ENCODE data around the gene COL10A1. TPM values are rescaled to one million over a fixed set of nuclear protein-coding genes. Genes with fewer than 3 reads are reported as not detected.

Gene COL10A1
- total and polyA plus RNA-seq, 7 donors, result not detected

- no peaks in the 10 kb centered on the region for H3K27me3 ChIP-seq
- H3K36me3 ChIP-seq, result no peaks in the 10 kb centered on the region
- 54 to 81% methylated on average over 5 of the region's 5 CpGs for WGBS, 2 donors
- H3K4me3 ChIP-seq, result no peak overlapping the region
- intact Hi-C loops (cut with DNase I), result no loop called here
- H3K9me3 ChIP-seq, result no peaks in the 10 kb centered on the region
- H3K4me1 ChIP-seq, result peaks cover 0 to 8% (median 0%) of the 10 kb centered on the region in 4 donors
- DNase-seq, result no peak
- no peak overlapping the region for H3K27ac ChIP-seq
- TF ChIP-seq POLR2AphosphoS5 (IDR thresholded peaks at IDR 0.05) (no peak), POLR2A (IDR thresholded peaks at IDR 0.05) (no peak), EP300 (IDR thresholded peaks at IDR 0.05) (no peak)
- TF ChIP-seq, protein P1, sequence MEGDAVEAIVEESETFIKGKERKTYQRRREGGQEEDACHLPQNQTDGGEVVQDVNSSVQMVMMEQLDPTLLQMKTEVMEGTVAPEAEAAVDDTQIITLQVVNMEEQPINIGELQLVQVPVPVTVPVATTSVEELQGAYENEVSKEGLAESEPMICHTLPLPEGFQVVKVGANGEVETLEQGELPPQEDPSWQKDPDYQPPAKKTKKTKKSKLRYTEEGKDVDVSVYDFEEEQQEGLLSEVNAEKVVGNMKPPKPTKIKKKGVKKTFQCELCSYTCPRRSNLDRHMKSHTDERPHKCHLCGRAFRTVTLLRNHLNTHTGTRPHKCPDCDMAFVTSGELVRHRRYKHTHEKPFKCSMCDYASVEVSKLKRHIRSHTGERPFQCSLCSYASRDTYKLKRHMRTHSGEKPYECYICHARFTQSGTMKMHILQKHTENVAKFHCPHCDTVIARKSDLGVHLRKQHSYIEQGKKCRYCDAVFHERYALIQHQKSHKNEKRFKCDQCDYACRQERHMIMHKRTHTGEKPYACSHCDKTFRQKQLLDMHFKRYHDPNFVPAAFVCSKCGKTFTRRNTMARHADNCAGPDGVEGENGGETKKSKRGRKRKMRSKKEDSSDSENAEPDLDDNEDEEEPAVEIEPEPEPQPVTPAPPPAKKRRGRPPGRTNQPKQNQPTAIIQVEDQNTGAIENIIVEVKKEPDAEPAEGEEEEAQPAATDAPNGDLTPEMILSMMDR (IDR thresholded peaks at IDR 0.05), result no peak
Measured at GRCh38 chr6:116083052-116083451, 42.9 kb downstream of the COL10A1 start.

GRCh38 chr6:116078945-116079344, 47.0 kb downstream of the COL10A1 start:
- H3K27ac ChIP-seq, result no peak overlapping the region
- intact Hi-C loops (cut with DNase I), result no loop called here
- no peak overlapping the region for H3K4me3 ChIP-seq
- TF ChIP-seq EP300 (IDR thresholded peaks at IDR 0.05), result no peak
- TF ChIP-seq, protein P1 (IDR thresholded peaks at IDR 0.05), result no peak
- TF ChIP-seq POLR2A (IDR thresholded peaks at IDR 0.05), result no peak
- TF ChIP-seq POLR2AphosphoS5 (IDR thresholded peaks at IDR 0.05), result no peak
- H3K36me3 ChIP-seq, result no peaks in the 10 kb centered on the region
- DNase-seq, result no peak
- H3K4me1 ChIP-seq, result no peaks in the 10 kb centered on the region
- H3K27me3 ChIP-seq, result no peaks in the 10 kb centered on the region
- no peaks in the 10 kb centered on the region for H3K9me3 ChIP-seq
- WGBS, 2 donors, result 97% methylated on average over 3 of the region's 3 CpGs

- H3K4me3 ChIP-seq, result no peak overlapping the region
- H3K4me1 ChIP-seq, result no peaks in the 10 kb centered on the region
- H3K9me3 ChIP-seq, result no peaks in the 10 kb centered on the region
- no peaks in the 10 kb centered on the region for H3K36me3 ChIP-seq
- 82 to 83% methylated on average over 3 of the region's 3 CpGs for WGBS, 2 donors
- DNase-seq, result no peak
- TF ChIP-seq POLR2A (IDR thresholded peaks at IDR 0.05) (no peak), EP300 (IDR thresholded peaks at IDR 0.05) (no peak)
- intact Hi-C loops (cut with DNase I), result no loop called here
- H3K27me3 ChIP-seq, result no peaks in the 10 kb centered on the region
- H3K27ac ChIP-seq, result no peak overlapping the region
Measured at GRCh38 chr6:116078522-116078921, 47.4 kb downstream of the COL10A1 start.

DNA sequence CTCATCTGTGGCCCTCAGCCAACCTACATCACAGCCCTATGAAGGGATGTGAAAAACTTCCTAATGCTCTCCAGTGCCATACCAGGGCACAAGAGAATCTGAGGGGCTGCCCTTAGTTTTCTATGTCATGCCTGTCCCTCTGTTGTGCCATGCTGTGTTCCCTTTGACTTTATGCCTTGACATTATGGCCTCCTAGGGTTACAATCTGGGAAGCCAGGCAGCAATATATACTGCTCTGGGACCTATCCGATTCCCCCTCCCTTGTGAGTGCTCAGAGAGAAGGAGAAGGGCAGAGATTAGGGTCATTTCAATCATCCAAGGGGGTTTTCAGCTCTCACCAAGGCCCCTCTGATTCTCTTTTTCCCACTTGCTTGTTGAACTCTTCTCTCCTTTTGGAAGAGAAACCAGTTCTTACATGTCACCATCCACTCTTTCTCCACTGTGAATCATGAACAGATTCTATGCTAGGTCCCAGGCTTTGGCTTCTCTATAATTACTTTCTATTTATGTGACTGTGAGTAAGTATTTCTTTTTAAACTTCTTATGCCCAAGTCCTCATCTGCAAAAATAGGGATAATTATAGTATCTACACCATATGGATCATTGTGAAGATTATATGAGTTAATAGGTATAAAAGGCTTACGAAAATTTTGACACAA, 51.1 kb downstream of the COL10A1 start:
- Histone ChIP-seq H3K9me3 (no peaks in the 10 kb centered on the region), H3K36me3 (no peaks in the 10 kb centered on the region), H3K27ac (no peak overlapping the region), H3K27me3 (no peaks in the 10 kb centered on the region), H3K4me1 (no peaks in the 10 kb centered on the region), H3K4me3 (no peak overlapping the region)
- intact Hi-C loops (cut with DNase I), result no loop called here
- 94 to 95% methylated on average over 2 of the region's 2 CpGs for WGBS, 2 donors
- TF ChIP-seq POLR2AphosphoS5 (IDR thresholded peaks at IDR 0.05), result no peak
- no peak for TF ChIP-seq POLR2A (IDR thresholded peaks at IDR 0.05)
- TF ChIP-seq, protein P1 (IDR thresholded peaks at IDR 0.05), result no peak
- no peak for TF ChIP-seq EP300 (IDR thresholded peaks at IDR 0.05)
- DNase-seq, result no peak

DNA sequence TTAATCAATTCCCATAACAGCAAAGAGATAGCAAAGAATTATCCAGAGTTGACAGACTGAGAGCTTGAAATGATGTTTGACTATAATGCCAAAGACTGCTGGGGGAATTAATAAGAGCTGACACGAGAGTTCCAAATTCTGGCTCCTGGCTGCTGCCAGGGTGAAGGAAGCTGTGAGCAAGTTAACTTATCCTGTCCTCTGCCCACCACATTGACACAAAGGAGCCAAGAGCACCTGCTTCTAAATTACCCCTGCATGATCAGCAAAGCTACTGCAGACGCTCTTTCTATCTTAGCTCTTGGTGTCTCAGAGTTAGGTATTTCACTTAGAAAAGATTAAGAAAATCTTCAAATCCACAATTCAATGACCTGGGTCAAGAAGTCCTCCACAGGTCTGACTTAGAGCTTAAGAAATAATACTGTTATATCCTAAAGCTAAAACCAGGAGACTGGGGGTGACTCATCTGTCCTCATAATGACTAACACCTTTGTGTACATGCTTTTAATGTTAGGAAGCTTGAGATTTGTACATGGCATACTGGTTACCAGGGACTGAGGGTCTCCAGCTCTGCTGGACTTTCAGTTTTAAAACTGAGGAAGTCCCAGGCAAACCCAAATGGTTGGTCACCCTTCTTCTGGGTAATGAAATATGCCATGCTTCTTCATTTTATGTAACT, 52.0 kb downstream of the COL10A1 start:
- H3K36me3 ChIP-seq, result no peaks in the 10 kb centered on the region
- no peaks in the 10 kb centered on the region for H3K4me1 ChIP-seq
- DNase-seq, result no peak
- no peaks in the 10 kb centered on the region for H3K27me3 ChIP-seq
- no peak overlapping the region for H3K4me3 ChIP-seq
- no peak overlapping the region for H3K27ac ChIP-seq
- intact Hi-C loops (cut with DNase I), result no loop called here
- H3K9me3 ChIP-seq, result no peaks in the 10 kb centered on the region
- WGBS, 2 donors, result 86 to 93% methylated on average over 2 of the region's 2 CpGs
- TF ChIP-seq EP300 (IDR thresholded peaks at IDR 0.05) (no peak), POLR2AphosphoS5 (IDR thresholded peaks at IDR 0.05) (no peak), POLR2A (IDR thresholded peaks at IDR 0.05) (no peak)
- TF ChIP-seq, protein P1 (IDR thresholded peaks at IDR 0.05), result no peak

Measured in sigmoid colon (tissue), 7 donors.